HCT116 (cell line): ENCODE measurements around the gene PSMG3. TPM values are rescaled to one million over a fixed set of nuclear protein-coding genes. Genes with fewer than 3 reads are reported as not detected.

Experiments used
- CTCF ChIP-seq, 3 experiments: fragments of 200-600 bp in 1 of 3; sonication (generic) in 1 of 3; IDR thresholded peaks in 2 of 3; conservative IDR thresholded peaks in 1 of 3; 2 replicates each; pipeline ENCODE4 v1.5.1; 2012 to 2017; ENCODE audit warnings: low read depth in 2 of 3, low read length in 2 of 3, antibody characterized with exemption in 1 of 3, borderline replicate concordance in 1 of 3, control low read depth in 1 of 3, mild to moderate bottlenecking in 1 of 3, mixed read lengths in 1 of 3, mixed run types in 1 of 3, moderate library complexity in 1 of 3; ENCODE audit not compliant: insufficient read depth in 1 of 3
- FOSL1 ChIP-seq: IDR thresholded peaks from 2 replicates; pipeline ENCODE4 v1.6.1; 2012; ENCODE audit warnings: low read depth
- JUND ChIP-seq: IDR thresholded peaks from 2 replicates; pipeline ENCODE4 v1.6.1; 2012
- MAX ChIP-seq: IDR thresholded peaks from 2 replicates; pipeline ENCODE4 v1.6.1; 2012
- POLR2A ChIP-seq: IDR thresholded peaks from 2 replicates; pipeline ENCODE4 v1.7.0; 2011; ENCODE audit warnings: borderline replicate concordance; ENCODE audit not compliant: insufficient read depth, insufficient read length; ENCODE audit errors: extremely low read depth
- POLR2AphosphoS5 ChIP-seq: IDR thresholded peaks from 2 replicates; pipeline ENCODE4 v1.6.1; 2011; ENCODE audit warnings: mild to moderate bottlenecking, low read depth, low read length, moderate library complexity
- REST ChIP-seq: IDR thresholded peaks from 2 replicates; pipeline ENCODE4 v1.6.1; 2012; ENCODE audit warnings: low read depth
- SP1 ChIP-seq: IDR thresholded peaks from 2 replicates; pipeline ENCODE4 v1.6.1; 2012; ENCODE audit warnings: low read depth
- SRF ChIP-seq: IDR thresholded peaks from 2 replicates; pipeline ENCODE4 v1.6.1; 2012; ENCODE audit warnings: low read depth
- TCF7L2 ChIP-seq: IDR thresholded peaks from 2 replicates; pipeline ENCODE4 v1.7.0; 2011; ENCODE audit warnings: borderline replicate concordance, inconsistent platforms; ENCODE audit not compliant: insufficient read depth, insufficient read length; ENCODE audit errors: extremely low read depth
- ZFX ChIP-seq: fragments of 450-650 bp; IDR thresholded peaks from 2 replicates; pipeline ENCODE4 v1.6.1; 2017
- ZNF274 ChIP-seq: fragments of 200-500 bp; sonication (Bioruptor generic); IDR thresholded peaks from 2 replicates; pipeline ENCODE4 v1.6.1; 2014; ENCODE audit warnings: mild to moderate bottlenecking, low read depth, low read length, inconsistent platforms
- total RNA-seq: library from RNA; stranded (reverse); gene quantifications from one replicate; pipeline ENCODE4 v1.2.1, GENCODE V29; 2021; ENCODE audit not compliant: unreplicated experiment

The PSMG3 gene
- total RNA-seq, 1 experiment from 2014 or later, result 60.9 TPM

- TF ChIP-seq CTCF (IDR thresholded peaks at IDR 0.05 in 2 of 3, conservative IDR thresholded peaks at IDR 0.05 in 1 of 3; ENCODE audit: borderline replicate concordance in 1 of 3, insufficient read depth in 1 of 3, low read depth in 2 of 3, low read length in 2 of 3) (peak in 2 of 3 experiments; percentile 66 to 81; a peak in 4 of 6 replicates), TCF7L2 (peak; percentile 42), SRF (no peak), MAX (no peak), REST (no peak), POLR2AphosphoS5 (peak; percentile 61), JUND (no peak), FOSL1 (no peak), SP1 (no peak), ZFX (peak; percentile 88; the same call in 1 of the 2 replicates), ZNF274 (no peak), POLR2A (peak; percentile 53)
These were observed 13.9 kb downstream of the PSMG3 start, which contains the start of gene TMEM184A (continued) for GRCh38 chr7:1555813-1556543.
